ENCODE measurements around the gene CDRT15. TPM values are rescaled to one million over a fixed set of nuclear protein-coding genes. Genes with fewer than 3 reads are reported as not detected.

Gene CDRT15
- polyA plus RNA-seq, 1 donor (not counting 4 experiments of a cell fraction or from before 2014, with no cell fraction given) = not detected

GRCh38 chr17:14204084-14204483 lies 32.6 kb downstream of the CDRT15 start:
- dilution Hi-C loops (cut with MboI; ENCODE audit: extremely low pct_ligation_motif_present, low sequenced_read_pairs) = no loop called here
- Histone ChIP-seq H3K27me3 (ENCODE audit: control insufficient read depth, extremely low read depth, insufficient read depth, low read length) (no peaks in the 10 kb centered on the region), H3K79me2 (ENCODE audit: control insufficient read depth, insufficient read depth, low read length) (no peaks in the 10 kb centered on the region), H3K4me1 (ENCODE audit: control insufficient read depth, extremely low read depth, insufficient read depth, low read length) (peaks cover 11% of the 10 kb centered on the region), H3K9me3 (ENCODE audit: control insufficient read depth, low read depth, low read length) (no peaks in the 10 kb centered on the region), H3K9ac (ENCODE audit: control insufficient read depth, extremely low read depth, insufficient read depth, low read length) (no peak overlapping the region), H3K4me3 (ENCODE audit: control insufficient read depth in 2 of 3, extremely low read depth in 1 of 3, insufficient read depth in 2 of 3, low read depth in 1 of 3, low read length in 3 of 3) (no peak overlapping the region), H2AFZ (ENCODE audit: control insufficient read depth, low read length) (no peak overlapping the region), H3K4me2 (ENCODE audit: control insufficient read depth, extremely low read depth, insufficient read depth, low read depth, low read length) (no peak overlapping the region), H3K36me3 (ENCODE audit: control insufficient read depth in 2 of 2, extremely low read depth in 1 of 2, insufficient read depth in 2 of 2, low read length in 2 of 2) (peaks cover 0 to 2% of the 10 kb centered on the region in 2 experiments), H4K20me1 (ENCODE audit: control insufficient read depth, extremely low read depth, insufficient read depth, low read length) (peaks cover 12% of the 10 kb centered on the region), H3K9me1 (ENCODE audit: control insufficient read depth, extremely low read depth, insufficient read depth, low read length) (peaks cover 2% of the 10 kb centered on the region), H3K27ac (ENCODE audit: control insufficient read depth, insufficient read depth, low read length) (no peak overlapping the region)
- TF ChIP-seq EZH2 (IDR thresholded peaks at IDR 0.05; ENCODE audit: low read length) = no peak
- TF ChIP-seq, protein P1, sequence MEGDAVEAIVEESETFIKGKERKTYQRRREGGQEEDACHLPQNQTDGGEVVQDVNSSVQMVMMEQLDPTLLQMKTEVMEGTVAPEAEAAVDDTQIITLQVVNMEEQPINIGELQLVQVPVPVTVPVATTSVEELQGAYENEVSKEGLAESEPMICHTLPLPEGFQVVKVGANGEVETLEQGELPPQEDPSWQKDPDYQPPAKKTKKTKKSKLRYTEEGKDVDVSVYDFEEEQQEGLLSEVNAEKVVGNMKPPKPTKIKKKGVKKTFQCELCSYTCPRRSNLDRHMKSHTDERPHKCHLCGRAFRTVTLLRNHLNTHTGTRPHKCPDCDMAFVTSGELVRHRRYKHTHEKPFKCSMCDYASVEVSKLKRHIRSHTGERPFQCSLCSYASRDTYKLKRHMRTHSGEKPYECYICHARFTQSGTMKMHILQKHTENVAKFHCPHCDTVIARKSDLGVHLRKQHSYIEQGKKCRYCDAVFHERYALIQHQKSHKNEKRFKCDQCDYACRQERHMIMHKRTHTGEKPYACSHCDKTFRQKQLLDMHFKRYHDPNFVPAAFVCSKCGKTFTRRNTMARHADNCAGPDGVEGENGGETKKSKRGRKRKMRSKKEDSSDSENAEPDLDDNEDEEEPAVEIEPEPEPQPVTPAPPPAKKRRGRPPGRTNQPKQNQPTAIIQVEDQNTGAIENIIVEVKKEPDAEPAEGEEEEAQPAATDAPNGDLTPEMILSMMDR (optimal IDR thresholded peaks at IDR 0.05 in 1 of 3, IDR thresholded peaks at IDR 0.05 in 1 of 3, conservative IDR thresholded peaks at IDR 0.05 in 1 of 3; ENCODE audit: extremely low read depth in 1 of 3, insufficient read depth in 2 of 3, low read length in 3 of 3) = no peak
- DNase-seq (ENCODE audit: low read depth, low spot score) (no peak), FAIRE-seq (no peak)

DNA sequence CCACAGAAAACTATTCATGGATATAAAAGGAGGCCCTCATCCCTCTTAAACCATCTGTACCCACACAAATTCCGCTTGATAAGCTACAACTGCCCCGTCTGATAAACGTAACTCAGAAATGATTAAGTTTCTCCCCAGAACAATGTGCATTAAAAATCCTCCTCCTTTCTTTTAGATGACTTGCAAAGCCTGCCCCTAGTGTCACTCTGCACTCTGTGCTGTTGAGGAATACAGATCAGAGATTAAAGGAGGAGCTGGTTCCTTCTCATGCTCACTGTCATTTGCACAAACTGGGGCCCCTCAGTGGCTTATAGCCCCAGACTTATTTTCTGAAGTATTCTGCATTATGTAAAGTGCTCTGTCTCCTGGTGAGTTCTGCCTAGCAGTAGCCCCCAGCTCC lies 33.3 kb downstream of the CDRT15 start:
- H3K79me2 ChIP-seq (ENCODE audit: control insufficient read depth, insufficient read depth, low read length) = no peaks in the 10 kb centered on the region
- peaks cover 12% of the 10 kb centered on the region for H4K20me1 ChIP-seq (ENCODE audit: control insufficient read depth, extremely low read depth, insufficient read depth, low read length)
- H3K9ac ChIP-seq (ENCODE audit: control insufficient read depth, extremely low read depth, insufficient read depth, low read length) = no peak overlapping the region
- H3K4me1 ChIP-seq (ENCODE audit: control insufficient read depth, extremely low read depth, insufficient read depth, low read length) = peaks cover 11% of the 10 kb centered on the region
- H3K9me3 ChIP-seq (ENCODE audit: control insufficient read depth, low read depth, low read length) = no peaks in the 10 kb centered on the region
- peaks cover 2% of the 10 kb centered on the region for H3K9me1 ChIP-seq (ENCODE audit: control insufficient read depth, extremely low read depth, insufficient read depth, low read length)
- H3K4me3 ChIP-seq (ENCODE audit: control insufficient read depth in 2 of 3, extremely low read depth in 1 of 3, insufficient read depth in 2 of 3, low read depth in 1 of 3, low read length in 3 of 3) = no peak overlapping the region
- FAIRE-seq (no peak), DNase-seq (ENCODE audit: low read depth, low spot score) (no peak)
- H3K36me3 ChIP-seq (ENCODE audit: control insufficient read depth in 2 of 2, extremely low read depth in 1 of 2, insufficient read depth in 2 of 2, low read length in 2 of 2) = peaks cover 0 to 2% of the 10 kb centered on the region in 2 experiments
- dilution Hi-C loops (cut with MboI; ENCODE audit: extremely low pct_ligation_motif_present, low sequenced_read_pairs) = no loop called here
- H3K27me3 ChIP-seq (ENCODE audit: control insufficient read depth, extremely low read depth, insufficient read depth, low read length) = no peaks in the 10 kb centered on the region
- H3K4me2 ChIP-seq (ENCODE audit: control insufficient read depth, extremely low read depth, insufficient read depth, low read depth, low read length) = no peak overlapping the region
- TF ChIP-seq, protein P1 (optimal IDR thresholded peaks at IDR 0.05 in 1 of 3, IDR thresholded peaks at IDR 0.05 in 1 of 3, conservative IDR thresholded peaks at IDR 0.05 in 1 of 3; ENCODE audit: extremely low read depth in 1 of 3, insufficient read depth in 2 of 3, low read length in 3 of 3) = peak; percentile 3 to 41 (median 41)
- no peak for TF ChIP-seq EZH2 (IDR thresholded peaks at IDR 0.05; ENCODE audit: low read length)
- no peak overlapping the region for H3K27ac ChIP-seq (ENCODE audit: control insufficient read depth, insufficient read depth, low read length)
- no peak overlapping the region for H2AFZ ChIP-seq (ENCODE audit: control insufficient read depth, low read length)
